ENCODE data around the gene WDR45B.

WDR45B gene

DNA sequence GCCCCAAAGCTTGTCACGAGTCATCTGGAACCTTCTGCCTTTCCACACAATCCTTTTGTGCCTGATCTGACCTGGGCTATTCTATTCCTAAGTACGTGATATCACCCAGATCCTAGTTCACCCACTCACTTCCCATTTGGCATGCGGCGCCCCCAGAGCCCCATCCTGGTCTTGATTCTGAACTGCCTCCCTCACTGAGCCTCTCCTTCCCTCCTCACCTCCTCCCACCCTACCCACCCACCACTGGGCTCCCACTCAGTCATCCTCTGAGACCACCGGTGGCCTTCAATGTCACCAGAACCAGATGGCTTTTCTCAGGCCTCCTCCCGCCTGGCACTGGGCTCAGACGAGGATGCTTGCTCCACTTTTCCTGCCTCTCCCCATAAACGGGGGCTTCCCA is 18.5 kb downstream of the WDR45B start:
- no peak for DNase-seq (ENCODE audit: low read depth in 2 of 2)

DNA sequence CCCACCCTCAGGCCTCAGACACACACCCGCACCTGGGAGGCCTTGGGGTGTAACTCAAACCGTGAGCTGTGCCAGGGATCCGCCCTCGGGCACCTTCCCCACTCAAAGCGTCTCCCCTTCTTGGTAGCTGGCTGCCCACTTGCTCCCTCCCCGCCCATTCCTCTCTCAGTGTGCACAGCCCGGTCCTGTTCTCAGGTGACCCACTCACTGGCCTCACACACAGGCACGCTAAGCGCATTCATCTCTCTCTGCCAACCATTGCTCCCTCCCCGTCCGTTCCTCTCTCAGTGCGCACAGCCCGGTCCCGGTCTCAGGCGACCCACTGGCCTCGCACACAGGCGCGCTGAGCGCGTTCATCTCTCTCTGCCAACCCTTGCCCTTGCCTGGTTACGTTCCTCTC is 20.8 kb downstream of the WDR45B start:
- no peak for DNase-seq (ENCODE audit: low read depth in 2 of 2)

DNA sequence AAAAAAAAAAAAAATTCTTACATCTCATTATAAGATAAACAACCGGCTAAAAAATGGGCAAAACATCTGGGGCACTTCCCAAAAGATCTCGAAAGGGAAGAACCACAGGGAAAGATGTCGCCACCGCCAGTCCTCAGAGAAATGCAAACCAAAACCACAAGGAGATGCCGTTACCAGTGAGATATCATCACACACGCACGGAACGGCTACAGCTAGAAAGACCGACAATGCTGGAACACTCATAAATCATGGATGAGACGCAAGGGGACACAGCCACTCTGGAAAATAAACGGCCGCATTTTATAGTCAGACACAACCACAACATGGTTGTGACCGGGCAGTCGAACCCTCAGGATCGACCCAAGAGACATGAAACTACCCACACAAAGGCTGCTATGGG is 24.5 kb downstream of the WDR45B start:
- no peak for DNase-seq (ENCODE audit: low read depth in 2 of 2)

DNA sequence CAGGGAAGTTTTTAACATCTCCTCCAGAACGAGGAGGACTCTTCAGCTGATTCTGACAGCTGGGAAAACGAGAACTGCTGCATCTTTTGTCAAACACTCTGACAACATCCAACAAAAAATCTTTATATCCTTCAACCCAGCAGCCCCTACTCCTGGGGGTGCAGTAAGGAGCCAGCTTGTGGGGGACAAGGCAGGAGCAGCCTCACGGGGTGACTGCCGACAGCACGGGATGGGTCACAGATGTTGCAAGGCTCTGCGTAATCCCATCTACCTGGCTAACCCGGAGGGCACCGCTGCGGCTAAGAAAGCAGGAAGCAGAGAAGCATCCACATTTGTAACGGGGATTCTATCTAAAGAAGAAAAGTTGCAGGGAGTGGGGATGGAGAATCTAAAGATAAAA is 28.6 kb downstream of the WDR45B start:
- no peak for DNase-seq (ENCODE audit: low read depth in 2 of 2)

DNA sequence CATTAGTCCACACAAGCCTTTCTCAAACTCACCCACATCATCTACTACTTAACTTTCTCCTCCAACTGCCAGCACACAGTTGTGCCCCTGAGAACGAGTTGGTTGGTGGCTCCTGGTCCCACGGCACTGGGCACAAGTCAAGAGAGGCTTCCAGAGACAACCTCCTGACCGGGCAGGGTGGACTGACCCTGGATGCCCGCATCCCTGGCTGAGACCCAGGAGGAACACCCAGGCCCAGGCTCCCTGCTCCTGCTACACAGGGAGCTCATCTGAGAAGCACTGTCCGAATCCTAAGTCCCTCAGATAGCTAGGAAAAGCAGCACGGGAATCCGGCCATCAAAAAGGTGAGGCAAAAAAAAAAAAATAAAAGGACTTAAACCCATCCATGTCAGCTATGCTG is 29.0 kb downstream of the WDR45B start:
- DNase-seq (ENCODE audit: low read depth in 2 of 2), result no peak

DNA sequence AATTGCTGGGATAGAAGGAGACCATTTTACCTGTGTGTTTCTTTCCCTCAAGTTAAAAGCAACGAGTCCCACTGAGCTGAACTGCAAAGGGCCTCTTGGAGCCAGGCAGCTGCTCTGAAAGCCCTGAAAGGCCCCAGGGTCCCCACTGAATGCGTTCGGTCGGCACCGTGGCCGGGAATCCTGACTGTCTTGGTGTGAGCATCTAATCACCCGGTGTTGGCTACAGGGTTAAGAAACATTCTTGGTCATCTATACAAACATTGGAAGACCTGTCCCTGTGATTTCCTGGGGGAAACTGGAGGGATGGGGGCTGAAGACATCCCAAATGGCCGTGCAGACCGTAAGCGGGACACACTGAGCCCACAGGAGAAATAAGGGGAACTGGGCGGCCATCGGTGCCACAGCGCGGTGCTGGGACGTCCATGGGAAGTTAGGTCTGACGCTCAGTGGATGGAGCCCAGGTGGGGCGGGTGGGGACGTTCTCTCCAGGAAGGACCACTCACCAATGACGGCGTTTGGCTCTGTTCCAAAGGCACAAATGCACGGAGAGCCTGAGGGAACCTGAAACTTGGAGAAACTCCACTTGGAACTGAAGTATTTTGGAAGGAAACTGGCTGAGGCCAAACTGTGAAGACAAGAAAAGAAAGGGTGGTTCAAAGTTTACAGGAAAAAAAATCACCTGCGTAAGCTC is 32.1 kb downstream of the WDR45B start:
- no peak for DNase-seq (ENCODE audit: low read depth in 2 of 2)

DNA sequence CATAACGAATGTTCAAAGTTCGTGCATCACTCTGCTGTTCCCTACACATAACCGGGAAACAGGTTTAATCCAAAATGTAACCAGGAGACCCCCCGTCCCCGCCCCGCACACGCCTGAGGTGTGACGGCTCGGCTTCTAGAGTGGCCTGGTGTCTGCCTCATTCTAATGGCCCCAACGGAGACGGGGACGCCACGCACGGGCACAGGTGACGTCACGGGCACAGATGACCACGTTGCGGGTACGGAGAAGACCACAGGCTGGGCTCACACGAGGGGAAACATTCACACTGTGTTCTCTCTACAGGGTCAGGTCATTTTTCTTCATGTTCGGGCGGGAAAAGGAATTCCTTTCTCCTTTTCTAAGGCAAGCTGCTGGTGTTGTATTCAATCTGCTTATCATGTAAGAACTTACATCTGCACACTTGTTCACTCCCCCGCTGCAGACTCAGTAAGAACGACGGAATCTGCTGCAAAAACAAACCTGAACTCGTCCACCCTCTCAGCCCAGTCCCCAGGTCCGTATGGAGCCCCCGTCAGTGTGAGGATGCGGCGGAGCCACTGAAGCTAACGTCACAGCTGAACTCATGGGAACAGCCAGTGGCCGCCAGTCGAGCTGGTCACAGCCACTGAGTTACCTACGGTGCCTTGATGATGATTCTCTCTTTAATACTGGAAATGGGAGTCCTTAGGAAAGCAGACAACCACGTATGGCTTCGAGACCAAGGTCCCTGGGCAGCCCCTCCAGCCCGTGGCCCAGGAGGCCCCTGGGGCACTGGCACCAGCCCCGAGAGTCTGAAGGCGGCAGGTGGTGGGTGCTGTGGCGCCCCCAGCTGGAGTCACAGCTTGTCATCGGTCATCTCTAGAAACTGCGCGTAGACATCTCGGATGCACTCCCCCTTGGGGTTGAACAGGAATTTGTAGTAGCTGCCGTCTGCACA is 32.9 kb downstream of the WDR45B start:
- no peak for DNase-seq (ENCODE audit: low read depth in 2 of 2)

DNA sequence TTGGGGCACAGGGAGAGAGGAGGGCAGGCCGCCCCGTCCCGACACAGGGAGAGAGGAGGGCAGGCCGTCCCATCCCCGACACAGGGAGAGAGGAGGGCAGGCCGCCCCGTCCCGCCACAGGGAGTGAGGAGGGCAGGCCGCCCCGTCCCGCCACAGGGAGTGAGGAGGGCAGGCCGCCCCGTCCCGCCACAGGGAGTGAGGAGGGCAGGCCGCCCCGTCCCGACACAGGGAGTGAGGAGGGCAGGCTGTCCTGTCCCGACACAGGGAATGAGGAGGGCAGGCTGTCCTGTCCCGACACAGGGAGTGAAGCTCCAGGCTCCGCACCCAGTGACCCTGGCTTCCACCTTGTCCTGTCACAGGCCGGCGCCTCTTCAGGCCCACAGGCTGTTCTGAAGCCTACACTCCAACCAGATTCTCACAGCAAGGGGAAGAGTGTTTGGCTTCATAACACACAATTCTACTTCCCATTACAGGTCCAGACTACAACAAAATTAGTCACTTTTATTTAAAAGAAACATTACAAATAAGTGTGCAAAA is 34.1 kb downstream of the WDR45B start:
- no peak for DNase-seq (ENCODE audit: low read depth in 2 of 2)

DNA sequence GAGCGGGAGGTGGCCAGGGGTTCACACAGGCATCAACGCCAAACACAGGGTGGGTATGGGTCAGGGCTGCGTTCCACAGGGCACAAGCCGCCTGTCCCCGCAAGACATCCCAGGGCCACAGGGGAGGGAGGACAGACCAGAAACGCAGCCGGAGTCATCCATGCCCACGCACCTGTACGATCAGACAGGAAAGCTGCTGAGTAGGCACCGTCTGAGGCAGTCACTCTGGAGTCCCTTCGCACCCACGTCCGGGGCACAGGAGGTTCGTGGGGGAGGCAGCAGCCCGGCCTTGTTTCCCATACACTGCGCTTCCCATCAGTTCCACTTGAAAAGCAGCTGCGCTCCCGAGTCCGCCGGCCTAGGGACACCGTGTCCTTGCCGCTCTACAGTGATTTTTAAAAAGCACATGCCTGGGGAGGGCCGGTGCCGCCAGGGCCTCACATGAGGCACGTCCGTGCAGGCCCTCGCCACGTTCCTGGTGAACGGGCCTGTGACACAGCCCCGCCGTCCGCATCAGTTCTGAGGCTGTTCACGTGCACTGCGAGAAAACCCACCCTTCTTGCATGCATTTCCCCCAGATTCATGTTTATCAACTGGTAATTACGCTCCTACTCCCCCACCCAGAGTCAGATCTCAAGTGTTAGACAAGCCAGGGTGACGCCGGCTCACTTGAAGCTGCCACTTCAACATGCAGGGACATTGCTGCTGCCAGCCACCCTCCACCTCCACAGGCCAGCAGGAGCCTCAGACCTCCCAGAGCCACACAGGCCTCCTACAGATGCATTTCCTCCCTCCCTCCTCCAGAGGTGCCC is 34.8 kb downstream of the WDR45B start:
- no peak for DNase-seq (ENCODE audit: low read depth in 2 of 2)

DNA sequence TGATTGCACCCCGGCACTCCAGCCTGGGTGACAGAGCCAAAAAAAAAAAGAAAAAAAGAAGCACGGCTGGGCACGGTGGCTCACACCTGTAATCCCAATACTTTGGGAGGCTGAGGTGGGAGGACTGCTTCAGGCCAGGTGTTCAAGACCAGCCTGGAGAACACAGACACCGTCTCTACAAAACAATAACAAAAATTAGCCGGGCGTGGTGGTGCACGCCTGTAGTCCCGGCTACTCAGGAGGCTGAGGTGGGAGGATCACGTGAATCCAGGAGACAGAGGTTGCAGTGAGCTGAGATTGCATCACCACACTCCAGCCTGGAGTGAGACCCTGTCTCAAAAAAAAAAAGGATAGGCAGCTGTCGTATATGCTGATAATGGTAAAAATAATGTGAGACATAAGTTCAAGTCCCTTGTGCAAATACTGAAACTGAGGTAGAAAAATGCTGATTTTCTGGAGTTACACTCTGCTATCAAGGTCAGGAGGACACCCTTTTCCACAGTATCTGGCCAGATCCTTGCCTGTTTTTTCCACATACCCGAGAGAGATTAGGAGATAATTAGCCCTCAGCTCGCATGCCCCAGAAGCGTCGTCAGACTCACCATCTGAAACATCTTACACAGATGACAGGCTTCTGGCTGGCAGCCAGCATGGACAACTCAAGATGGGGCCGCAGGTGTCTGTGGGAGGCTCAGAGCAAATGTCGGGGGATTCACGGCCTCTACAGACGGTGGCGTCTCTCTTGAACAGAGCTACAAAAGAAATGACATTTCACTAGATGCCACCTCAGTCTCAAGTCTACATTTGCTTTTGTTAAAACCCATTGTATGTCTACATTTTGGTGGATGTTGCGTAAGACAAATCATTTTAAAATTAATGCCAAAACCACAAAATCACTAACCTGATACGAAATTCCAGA is 36.8 kb downstream of the WDR45B start:
- peak; percentile 35 to 42 for DNase-seq (ENCODE audit: low read depth in 2 of 2)

DNA sequence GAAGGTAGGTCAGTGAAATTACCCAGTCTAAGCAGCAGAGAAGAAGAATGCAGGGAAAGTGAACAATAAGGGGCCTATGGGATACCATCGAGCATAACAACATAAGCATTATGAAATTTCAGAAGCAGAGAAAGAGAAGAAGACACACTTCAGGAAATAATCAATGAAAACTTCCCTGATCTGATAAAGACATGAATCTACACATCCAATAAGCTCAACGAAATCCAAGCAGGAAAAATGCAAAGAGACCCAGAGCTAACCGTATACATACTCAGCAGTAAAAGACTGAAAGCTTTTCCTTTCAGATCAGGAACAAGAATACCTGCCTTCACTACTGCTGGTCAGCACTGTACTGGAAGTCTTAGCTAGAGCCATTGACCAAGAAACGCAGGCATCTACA is 38.6 kb downstream of the WDR45B start:
- DNase-seq (ENCODE audit: low read depth in 2 of 2), result no peak

DNA sequence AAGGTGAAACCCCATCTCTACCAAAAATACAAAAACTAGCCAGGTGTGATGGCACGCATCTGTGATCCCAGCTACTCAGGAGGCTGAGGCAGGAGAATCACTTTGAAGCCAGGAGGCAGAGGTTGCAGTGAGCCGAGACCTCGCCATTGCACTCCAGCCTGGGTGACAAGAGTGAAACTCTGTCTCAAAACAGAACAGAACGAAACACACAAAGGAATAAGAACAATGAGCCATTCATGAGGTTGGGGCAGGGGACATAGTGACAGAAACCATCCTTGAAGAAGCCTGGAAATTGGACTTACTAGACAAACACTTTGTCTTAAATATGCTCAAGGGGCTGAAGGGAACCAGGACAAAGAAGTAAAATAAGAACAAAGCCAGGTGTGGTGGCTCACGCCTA is 39.4 kb downstream of the WDR45B start:
- no peak for DNase-seq (ENCODE audit: low read depth in 2 of 2)

DNA sequence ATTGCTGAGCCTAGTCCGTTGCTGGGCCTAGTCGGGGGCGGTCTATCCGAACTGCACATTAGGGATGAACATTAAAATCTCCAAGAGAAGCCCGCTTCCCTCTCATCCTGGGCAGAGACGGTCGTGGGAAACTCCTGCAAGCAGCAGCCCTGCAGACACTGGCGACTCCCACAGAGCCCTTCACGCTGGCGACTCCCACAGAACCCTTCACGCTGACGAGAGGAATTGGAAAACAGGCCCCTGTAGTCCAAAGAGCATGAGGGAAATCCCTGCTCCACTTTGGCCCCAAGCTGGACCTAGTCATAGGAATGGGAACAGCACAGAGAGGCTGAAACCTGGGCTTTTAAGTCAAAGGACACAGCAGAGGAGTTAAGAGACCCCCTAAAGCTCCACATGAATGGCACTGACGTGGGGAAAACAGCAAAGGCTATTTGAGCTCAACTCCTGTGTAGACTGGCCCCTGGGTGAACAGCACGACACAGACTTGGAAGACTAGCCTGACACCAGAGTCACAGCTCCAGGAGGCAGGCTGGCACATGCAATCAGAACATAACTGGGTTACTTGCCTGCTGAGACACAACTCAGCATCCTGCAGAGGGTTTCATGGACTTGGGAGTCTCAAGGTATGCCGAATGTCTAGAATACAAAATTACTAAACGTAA is 42.2 kb downstream of the WDR45B start:
- DNase-seq (ENCODE audit: low read depth in 2 of 2), result no peak

DNA sequence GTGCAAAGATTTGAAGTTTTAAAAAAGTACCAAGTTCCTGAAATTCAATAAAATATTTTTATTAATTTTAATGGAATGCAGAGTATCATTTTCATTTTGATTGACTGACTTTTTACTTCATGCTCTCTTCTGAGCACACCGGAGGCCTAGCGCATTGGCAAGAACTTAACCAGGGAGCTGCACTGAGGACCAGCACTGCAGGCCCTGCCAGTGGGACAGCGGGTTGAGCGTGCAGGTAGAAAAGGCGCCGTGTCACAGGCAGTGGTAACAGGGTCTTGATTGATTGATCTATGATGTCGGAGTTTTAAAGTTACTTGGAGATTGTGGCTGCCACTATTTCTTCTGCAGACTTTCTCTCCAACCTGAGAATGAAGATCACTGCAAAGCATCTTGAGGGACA is 43.7 kb downstream of the WDR45B start:
- DNase-seq (ENCODE audit: low read depth in 2 of 2), result no peak

DNA sequence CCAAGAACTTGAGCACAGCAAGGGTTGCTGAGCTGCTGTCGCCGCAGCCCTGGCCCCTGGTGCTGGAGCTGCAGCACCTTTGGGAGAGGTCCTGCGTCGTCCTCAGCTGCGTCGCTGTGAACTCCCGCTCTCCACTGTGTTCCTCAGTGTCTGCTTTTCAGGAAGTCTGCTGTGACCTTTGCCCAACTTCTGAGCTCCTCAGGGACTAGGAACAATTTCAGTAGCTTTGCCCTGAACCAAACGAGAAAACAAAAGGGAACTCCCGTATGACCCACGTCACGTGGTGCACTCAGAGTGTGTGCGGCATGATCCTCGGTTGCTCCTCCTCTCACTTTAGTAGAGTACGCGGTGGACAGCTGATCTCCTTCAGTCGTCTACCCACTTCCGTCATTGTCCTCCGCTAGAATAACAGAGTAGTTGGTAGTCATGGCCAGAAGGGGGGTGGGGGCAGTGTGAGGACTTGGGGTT is 44.2 kb downstream of the WDR45B start:
- no peak for DNase-seq (ENCODE audit: low read depth in 2 of 2)

DNA sequence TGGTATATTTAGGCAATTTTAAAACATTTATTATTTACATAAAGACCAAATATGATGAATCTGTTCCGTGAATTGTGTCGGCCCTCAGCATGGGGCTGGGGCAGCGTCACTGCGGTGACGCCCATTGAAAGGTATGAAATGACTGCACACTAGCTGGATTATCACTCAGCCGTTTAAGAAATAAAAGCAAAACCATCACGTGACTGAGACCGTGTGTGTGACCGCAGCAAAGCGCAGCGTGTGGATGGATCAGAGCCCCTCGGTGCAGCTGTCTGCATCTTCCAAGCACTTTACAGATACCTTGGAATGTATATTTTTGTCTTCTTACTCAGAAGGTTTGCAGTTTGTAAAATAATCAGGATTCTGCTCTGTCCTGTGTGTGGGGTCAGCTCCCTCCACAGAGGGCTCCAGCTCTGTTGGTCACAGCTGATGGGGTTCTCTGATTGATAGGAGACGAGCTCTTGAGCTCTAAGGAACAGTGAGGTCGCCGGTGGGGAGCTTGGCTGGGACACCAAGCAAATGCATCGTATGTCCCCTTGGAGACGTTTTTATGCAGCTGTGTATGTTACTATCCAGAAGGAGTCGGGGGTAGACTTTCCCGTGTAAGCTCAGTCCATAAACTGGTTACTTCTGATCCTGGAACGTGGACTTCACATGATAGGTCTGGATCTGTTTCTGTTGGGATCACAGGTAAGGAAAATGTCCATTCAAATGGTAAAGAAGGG is 45.1 kb downstream of the WDR45B start:
- DNase-seq (ENCODE audit: low read depth in 2 of 2), result no peak

DNA sequence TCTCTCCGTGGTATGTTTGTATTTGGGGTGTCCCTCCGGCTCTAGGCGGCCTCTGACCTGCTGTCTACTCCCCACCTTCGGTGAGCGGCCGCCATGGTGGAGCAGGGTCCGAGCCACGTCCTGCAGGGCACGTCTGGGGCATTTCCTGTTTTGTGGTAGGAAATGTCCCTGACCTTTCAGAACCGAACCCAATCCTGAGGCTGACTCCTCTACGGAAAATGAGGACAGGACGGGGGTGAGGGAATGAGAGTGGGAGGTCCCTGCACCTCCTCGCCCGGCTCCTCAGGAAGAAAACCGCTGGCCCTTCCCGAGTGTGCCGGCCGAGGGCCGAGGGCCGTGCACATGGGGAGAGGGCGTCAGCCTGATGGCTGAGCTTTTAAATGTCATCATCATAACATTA is 45.8 kb downstream of the WDR45B start:
- DNase-seq (ENCODE audit: low read depth in 2 of 2), result no peak

DNA sequence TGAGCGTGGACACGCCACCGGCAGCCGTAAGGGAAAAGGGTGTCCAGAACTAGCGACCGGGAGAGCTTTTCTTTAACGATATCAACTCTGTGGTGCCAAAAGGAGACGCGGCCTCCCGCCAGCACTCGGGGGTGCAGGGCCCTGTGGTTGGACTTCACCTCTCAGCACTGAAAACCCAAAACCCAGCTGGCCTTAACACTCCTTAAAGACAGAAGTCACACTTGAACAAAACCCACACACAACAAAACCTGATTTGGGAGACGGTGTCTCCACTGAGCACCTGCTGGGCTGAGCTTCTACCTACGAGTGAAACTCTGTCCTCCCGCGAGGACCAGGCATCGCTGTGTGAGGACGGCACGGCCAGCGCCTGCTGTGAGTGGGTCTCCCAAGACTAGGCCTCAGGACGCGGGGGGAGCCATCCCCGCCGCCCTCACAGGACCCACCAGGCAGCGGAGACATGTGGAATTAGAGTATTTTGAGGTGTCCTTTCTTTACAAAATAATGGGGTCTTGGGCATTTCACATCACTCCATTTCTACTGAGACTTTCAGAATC is 46.7 kb downstream of the WDR45B start:
- no peak for DNase-seq (ENCODE audit: low read depth in 2 of 2)

DNA sequence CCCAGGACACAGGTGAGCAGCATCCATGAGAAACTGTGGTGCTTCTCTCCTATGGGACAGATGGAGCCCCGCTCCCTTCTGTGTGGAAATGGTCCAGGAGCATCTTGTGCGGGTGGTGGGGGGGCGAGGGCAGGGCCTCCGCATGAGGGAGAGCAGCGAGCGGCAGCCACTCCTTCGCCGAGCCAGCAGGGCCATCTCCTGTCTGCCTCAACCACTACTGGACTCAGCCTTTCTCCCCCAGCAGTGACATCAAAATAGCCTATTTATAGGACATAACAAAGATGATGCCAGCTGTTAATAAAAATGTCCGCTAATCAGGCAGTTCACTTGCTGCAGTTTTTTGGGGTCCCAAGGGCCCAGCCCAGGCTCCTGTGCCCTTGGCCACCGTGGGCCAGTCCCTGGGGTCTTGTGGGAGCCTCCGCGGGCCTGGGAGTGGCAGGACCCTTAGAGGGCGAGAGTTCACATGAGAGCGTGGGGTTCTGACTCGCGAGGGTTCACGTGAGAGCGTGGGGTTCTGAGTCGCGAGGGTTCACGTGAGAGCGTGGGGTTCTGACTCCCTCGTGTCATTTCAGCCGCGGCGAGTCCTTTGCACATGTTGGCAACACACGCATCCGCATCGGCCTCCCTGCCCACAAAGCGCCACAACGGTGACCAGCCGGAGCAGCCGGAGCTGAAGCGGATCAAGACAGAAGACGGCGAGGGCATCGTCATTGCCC is 47.4 kb downstream of the WDR45B start:
- no peak for DNase-seq (ENCODE audit: low read depth in 2 of 2)

Measured in fibroblast of skin of left biceps (primary cell).